ENCODE measurements around the gene SMAD5.

- TF ChIP-seq EZH2 (IDR thresholded peaks at IDR 0.05; ENCODE audit: insufficient read depth, low read length) (no peak), CTCF (IDR thresholded peaks at IDR 0.05; ENCODE audit: insufficient read depth, low read depth, low read length) (no peak)
Observed at GRCh38 chr5:136153581-136154236, 21.1 kb downstream of the SMAD5 start.

Measured in astrocyte (in vitro differentiated cells and primary cell).